Stimulated activated CD8-positive, alpha-beta memory T cell treated with anti-CD3 and anti-CD28 coated beads, Interleukin-15, amount 100 ng/mL, for 24 hours (primary cell): Measurements from ENCODE around the gene RPL15.
"Not testable (repeated sequence)": the region's sequence is repeated elsewhere in the genome, so short reads cannot be mapped to it uniquely, and the experiment has no call there.

ENCODE experiments used
- DNase-seq: peaks from one replicate; pipeline ENCODE4 v3.0.0-alpha.2; 2020; ENCODE audit warnings: low read depth

Gene RPL15

GRCh38 chr3:23889950-23890349 is 27.0 kb upstream of the RPL15 start:
- no peak for DNase-seq

DNA sequence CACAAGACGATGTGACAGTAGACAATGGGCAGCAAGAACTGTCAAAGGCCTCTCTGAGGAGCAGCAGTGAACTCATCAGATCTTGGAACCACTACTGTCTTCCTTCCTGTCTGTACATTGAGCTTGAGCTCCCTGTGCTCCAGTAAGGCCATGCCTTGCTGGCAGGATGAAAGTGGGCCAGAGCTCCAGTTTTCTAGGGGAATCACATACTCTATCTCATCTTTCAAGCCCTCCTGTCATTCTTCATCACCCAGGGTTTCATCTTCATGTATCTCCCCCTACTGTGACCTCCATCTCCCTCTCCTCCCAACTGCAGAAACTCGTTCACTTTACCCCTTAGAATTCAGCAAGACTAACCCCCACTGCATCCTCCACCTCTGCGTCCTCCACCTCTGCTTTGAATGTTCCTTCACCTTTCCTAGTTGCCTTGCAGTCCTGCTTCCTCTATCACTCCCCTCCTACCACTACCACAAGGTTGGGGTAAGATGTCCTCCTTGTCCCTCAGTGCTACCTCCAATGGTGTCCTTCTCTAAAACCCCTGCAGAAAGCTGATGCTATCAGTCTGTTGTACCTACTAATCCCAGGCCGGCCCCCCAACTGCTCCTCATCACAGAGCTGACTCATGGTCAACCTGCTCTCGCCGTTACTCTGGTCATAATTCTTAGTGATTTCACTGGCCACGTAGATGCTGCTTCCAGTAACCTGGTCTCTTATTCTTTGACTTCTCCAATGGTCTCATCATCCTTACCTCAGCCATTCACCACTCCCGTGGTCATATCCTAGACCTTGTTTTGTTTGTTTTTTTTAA is 22.5 kb upstream of the RPL15 start:
- no peak for DNase-seq

DNA sequence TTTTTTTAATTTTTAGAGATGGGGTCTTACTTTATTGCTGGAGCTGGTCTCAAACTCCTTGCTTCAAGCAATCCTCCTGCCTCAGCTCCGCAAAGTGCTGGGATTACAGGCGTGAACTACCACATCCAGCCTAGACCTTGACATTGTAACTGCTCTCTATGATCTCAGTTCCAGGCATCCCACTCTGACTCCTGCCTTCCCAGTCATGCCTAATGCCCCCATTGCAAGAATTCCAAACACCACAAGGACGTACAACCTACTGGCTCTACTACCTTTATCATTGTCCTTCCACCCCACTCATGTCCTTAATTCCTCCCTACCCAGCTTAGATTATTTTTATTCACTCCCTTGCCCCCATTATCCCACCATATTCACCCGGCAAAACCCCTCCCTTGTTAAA is 21.8 kb upstream of the RPL15 start:
- DNase-seq: no peak

DNA sequence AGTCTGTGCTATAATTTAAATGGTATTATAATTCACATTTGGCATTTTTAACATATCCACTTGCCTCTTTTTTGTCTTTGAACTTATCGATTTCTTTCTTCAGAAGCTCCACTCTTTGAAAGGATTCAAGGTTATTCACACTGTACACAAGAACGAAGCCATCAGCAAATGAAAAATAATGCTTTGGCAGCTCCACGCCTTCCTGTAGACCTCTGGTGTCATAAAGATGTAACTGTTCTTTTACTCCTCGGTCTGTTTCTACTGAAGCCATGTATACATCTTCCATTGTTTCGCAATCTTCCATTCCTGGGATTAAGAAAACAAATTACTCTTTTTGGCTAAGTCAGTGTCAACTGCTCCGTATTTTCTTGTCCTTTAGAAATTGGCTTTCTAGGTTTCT is 16.2 kb upstream of the RPL15 start:
- no peak for DNase-seq

- DNase-seq: no peak
These were observed 12.4 kb upstream of the RPL15 start for GRCh38 chr3:23904545-23904944.

DNA sequence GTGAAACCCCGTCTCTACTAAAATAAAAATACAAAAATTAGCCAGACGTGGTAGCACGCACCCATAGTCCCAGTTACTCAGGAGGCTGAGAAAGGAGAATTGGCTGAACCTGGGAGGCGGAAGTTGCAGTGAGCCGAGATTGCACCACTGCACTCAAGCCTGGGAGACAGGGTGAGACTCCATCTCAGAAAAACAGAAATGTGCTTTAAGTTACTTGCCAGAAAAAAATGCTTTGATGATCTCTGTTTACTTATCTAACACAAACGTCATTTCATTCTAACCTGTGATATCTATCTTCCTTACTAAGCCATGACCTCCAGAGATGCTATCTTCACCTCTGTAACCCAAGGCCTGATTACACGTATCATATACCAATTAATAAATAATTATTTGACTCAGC is 7.6 kb upstream of the RPL15 start:
- no peak for DNase-seq

DNA sequence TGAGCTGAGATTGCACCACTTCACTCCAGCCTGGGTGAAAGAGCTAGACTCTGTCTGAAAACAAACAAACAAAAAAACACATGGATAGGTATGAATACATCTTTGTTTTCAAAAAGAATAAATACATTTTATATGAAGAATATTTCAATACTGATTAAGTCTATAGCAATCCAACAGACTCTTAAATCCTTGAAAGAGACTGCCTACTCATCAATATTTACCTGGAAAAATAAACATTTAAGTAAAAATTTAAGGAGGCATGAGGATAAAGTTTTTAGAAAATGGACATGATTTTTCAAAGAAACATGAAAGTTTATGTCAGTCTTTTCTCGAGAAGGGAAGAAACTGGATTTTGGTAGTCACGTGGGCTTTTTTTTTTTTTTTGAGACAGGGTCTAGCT is 5.5 kb upstream of the RPL15 start:
- no peak for DNase-seq

GRCh38 chr3:23912335-23912734 is 4.6 kb upstream of the RPL15 start:
- DNase-seq: not testable (repeated sequence)

- DNase-seq: no peak
These were observed 3.8 kb upstream of the RPL15 start for GRCh38 chr3:23913182-23913581.

DNA sequence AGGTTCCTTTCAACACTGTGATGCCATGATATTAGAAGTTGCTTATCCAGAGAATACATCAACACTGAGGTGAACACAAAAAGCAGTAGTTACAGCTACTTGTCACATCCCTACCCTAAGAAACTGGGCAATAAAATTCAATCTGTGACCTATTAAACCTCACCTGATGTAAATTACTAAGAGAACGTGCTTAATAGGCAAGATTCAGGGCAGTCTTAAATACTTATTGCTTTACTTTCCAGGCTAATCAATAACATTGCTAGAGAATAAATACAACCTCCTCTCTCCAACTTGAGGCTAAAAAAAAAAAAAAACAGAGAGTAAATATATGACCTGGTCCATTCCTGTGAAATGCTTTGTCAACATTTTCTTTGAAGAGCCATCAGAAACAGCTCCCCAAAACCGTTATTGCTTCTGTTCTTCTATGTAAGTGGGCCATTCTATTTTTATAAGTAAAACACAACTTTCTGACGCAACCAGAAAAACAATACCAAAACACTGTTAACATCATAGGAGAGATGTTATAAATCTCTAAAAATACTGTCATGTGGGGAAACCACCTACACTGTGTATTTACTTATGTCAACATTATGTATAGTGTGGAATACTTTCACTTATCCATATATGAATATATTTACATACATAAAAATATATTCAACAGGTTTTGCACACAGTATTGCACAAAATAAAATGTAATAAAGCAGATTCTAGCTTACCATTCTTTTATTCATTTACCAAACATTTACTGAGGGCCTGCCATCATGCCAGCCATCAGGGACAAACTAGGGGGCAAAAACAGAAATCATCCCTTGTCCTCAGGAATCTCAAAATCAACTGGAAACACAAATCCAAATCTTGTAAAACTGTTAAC is 2.8 kb upstream of the RPL15 start:
- DNase-seq: no peak

GRCh38 chr3:23915537-23916108 is 1.3 kb upstream of the RPL15 start:
- no peak for DNase-seq

- no peak for DNase-seq
These were observed 613 bp upstream of the RPL15 start for GRCh38 chr3:23916152-23916885.

GRCh38 chr3:23917679-23918303 is 859 bp downstream of the RPL15 start:
- not testable (repeated sequence) for DNase-seq

- DNase-seq: not testable (repeated sequence)
These were observed 1.4 kb downstream of the RPL15 start for GRCh38 chr3:23918331-23918730.

- DNase-seq: no peak
These were observed 2.7 kb downstream of the RPL15 start for GRCh38 chr3:23919628-23920027.

DNA sequence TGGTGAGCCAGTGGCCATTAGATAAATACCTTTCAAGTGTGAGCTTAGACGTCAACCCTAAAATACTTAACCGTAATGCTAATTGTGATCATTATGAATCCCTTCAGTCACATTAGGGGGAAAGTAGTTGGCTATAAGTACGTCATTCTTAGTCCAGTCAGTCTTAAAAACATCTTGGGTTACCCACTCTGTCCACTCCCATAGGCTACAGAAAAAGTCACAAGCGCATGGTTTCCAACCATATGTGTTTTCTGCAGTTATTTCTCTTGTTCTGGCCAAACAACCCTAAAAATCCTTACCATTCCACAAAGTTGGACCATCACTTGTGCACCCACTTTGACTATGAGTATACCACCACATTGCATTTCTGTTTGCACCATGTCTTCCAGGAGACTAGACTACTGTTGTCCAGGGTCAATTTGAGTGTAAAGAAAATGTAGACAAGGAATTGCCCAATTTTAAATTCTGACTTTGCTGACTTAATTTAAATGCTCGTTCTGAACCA is 3.3 kb downstream of the RPL15 start:
- DNase-seq: no peak

DNA sequence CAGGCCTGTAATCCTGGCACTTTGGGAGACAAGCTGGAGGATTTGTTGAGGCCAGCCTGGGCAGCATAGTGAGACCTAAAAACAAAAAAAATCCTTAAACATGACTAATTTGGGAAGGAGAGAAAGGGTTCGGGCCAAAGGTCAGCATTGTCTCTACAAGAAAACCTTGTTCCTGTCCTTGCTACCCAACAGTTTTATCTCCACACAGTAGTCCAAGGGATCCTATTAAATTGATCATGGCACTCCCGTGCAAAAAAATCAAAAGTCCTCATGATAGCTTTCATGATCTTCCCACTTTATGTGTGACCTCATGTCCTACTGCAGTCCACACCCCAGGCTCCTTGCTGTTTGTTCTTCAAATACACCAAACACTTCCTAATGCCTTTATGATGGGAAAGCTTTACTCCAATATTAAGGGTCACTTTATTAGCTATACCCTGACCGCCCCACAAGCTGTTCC is 4.2 kb downstream of the RPL15 start:
- DNase-seq: no peak

- DNase-seq: no peak
These were observed 6.9 kb downstream of the RPL15 start for GRCh38 chr3:23923786-23924185.

DNA sequence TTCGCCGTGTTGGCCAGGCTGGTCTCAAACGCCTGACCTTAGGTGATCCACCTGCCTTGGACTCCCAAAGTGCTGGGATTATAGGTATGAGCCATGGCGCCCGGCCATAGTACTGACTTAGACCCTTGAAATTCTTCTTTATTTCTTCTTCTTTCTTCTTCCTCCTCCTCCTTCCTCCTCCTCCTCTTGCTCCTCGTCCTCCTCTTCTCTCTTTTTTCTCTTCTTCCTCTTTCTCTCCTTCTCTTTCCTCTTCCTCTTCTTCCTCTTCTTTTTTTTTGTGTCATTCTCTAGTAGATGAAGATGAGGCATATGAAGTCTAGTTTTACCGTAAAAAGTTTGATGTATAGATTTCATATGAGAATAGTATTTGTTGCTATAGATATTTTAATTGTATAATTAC is 9.3 kb downstream of the RPL15 start:
- no peak for DNase-seq

DNA sequence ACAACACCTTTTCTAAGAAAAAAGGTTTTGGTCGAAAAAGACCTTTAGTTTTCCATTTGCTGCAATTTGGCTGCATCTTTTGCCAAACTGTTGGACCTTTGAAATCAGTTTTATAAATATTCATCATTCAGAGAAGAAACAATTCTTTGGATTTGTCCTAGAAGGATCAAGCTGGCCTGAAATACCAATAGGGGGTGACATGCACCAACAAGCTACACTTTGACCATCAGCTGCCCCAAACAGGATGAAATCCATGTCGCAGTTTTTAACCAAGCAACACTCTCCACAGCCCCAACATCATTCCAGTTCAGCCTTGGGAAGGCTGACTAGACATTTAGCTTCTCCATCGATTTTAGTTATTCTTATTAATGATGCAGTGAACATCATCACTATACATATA is 9.8 kb downstream of the RPL15 start:
- DNase-seq: no peak

DNA sequence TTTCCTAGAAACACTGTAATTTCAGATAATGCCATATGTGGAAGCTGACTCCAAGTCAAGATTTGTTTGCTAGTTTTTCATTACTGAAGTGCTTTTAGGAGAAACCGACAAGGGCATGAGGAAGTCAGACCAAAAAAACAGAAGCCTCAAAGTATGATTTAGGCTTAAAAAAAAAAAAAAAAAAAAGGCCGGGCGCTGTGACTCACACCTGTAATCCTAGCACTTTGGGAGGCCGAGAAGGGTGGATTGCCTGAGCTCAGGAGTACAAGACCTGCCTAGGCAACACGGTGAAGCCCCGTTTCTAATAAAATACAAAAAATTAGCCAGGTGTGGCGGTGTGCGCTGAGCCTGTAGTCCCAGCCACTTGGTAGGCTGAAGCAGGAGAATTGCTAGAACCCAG is 11.6 kb downstream of the RPL15 start:
- DNase-seq: no peak
